ENCODE data around the gene UMODL1.
A peak's percentile ranks its signal among the peaks of the same experiment; 100 is the strongest.

The UMODL1 gene

GRCh38 chr21:42151148-42151947 is 80.2 kb downstream of the UMODL1 start:
- no peak for DNase-seq (ENCODE audit: low read depth)

DNA sequence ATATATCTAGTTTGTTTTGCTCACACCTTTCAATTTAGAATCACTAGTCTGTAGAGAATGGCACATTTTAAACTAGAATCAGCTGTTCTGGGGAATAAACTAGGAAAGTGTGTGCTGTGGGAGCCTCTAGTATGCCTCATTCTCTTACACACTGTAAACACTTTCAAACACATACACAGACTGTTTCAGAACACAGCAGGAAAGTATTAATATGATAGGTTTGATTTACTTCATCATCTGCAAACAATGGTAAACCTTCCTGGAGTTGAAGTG is 80.8 kb downstream of the UMODL1 start:
- no peak for DNase-seq (ENCODE audit: low read depth)

GRCh38 chr21:42153046-42153686 is 82.0 kb downstream of the UMODL1 start:
- DNase-seq (ENCODE audit: low read depth): no peak

GRCh38 chr21:42153746-42154145 is 82.6 kb downstream of the UMODL1 start:
- no peak for DNase-seq (ENCODE audit: low read depth)

- no peak for DNase-seq (ENCODE audit: low read depth)
Observed at GRCh38 chr21:42154237-42155044, 83.3 kb downstream of the UMODL1 start.

DNA sequence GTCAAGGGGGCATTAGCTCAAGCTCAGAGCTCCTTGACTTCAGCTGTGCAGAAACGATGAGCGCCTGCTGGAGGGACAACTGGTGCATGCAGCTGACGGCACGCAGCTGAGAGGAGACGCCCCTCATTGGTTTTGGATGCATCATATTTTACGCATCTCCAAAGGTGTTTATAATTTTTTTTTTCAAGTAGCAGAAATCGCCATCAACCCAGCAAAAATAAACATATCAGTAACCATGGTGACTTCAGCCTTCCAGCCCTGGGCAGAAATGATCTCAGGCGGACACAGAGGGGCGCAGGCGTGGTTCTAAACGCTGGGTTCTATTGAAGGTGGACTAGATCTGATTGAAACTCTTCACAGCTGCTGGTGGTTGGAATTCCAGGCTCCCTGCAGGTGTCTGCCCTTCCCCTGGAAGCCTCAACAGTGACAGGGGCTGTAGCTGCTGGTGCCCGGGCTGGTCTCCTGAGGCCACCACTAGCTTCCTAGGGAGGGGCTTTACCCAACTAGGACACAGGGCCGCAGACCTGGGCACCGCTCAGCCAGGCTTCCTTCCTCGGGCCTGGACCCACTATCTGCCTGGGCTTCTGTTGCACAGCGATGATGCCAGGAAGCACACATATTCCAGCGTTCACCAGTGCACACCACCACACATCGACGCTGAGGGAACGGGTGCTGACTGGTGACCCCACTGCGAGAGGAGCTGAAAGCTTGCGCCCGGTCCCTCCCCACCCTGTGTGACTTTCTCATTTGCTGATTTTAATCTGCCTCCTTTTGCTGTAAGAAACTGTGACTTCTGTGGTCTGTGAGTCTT is 84.1 kb downstream of the UMODL1 start:
- DNase-seq (ENCODE audit: low read depth): no peak

DNA sequence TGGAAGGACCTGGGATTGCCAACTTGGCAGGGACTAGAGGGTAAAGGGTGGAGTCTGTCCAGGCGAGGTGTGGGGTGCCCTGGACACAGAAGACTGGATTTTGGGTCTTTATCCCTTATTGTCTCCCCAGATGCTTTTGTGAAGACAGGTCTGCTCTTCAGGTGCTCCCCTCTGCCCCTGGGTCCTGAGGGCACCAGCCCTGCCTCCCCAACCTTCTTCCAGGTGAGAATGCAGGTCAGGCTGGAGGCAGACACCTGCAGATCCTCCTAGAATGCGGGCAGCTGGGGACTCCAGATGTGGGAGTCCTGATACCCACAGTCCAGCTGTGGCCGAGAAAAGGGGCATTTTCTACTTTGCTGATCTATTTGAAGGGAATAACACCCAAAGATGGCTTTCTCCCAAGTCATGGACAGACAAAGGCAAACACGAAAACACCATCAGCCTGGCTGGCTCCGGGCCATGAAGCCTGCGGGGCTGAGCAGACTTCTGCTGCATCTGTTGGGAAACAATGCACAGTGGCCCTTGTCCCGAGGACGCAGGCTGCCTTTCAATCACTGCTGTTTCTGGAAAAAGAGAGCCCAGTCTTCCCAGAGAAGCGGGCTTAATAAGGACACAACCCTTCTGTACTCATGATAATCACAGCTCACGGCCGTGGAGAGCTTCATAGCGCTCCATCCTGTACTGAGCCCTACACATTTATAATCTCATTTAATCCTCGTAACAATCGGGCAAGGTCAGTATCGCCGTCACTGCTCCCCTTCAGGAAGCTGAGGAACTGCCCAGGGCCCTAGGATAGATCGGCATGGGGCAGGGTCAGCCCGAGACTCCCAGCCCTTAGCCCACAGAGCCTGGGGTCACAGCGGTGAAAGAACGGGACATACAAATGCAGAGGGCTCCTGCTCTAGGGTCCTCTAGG is 85.8 kb downstream of the UMODL1 start:
- DNase-seq (ENCODE audit: low read depth): no peak

DNA sequence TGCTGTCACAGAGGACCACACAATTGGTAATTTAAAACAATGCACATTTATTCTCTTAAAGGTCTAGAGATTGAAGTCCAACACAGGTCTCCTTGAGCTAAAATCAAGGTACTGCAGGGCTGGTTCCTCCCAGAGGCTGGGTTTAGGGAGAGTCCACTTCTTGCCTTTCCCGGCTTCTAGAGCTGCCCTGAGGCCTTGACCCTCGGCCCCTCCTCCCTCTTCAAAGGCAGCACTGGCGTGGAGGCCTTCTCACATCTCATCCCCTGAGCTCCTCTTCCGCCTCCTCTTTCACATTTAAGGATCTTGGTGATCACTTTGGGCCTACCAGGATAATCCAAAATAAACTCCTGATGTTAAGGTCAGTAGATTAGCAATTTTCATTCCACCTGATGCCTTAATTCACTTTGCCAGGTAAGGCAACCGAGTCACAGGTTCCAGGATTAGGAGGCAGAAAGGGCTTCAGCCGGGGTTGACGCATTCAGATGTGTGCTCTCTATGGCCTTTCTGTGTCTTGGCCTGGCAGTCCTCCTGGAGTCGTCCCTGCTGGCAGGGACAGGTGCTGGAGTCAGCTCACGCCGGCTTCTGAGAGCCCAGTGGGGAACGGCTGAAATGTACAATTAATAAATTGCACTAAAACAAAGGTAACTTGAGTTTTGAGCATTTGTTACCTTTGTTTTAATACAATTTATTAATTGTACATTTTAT is 86.6 kb downstream of the UMODL1 start:
- DNase-seq (ENCODE audit: low read depth): no peak

DNA sequence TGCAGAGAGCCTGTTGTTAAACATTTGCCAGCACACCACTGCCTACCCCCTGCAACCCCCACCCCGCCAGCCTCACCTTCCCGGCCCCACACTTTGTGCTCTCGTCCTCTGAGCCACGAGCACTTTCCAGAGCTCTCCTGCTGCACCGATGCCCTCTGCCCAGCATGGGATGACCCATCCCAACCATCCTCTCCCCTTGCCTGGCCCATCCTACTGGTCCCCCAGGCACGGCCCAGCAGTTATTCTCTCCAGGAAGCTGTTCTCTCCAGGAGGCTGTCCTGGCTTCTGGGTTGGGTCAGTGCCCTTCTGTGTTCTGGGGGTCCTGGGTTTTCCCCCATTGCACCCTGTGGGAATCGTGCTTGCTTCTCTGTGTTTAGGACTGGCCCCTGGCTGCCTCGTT is 87.7 kb downstream of the UMODL1 start:
- no peak for DNase-seq (ENCODE audit: low read depth)

DNA sequence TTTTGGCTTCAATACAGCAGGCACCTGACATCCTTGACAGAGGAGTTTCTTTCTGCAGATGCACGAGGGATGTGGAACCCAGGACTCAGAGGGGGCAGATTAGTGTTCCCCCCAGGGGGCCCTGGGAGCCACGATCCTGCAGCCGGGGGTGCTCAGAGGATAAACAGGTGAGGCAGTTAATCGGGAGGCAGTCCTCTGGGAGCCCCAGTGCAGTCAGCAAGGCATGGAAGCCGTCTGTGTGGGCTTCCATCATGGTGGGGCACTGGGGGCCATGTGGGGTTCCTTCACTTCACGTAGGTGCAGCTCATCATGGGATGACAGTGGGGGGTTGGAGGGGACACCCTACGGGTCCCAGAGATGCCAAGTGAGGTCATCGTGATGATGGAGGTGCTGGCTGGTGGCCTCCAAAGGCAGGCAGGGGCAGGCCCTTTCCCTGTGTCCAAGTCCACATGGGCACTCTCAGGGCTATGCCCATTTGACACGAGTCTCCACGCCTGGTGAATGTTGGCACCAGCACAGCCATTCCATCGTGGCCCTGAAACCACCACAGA is 88.5 kb downstream of the UMODL1 start:
- no peak for DNase-seq (ENCODE audit: low read depth)

DNA sequence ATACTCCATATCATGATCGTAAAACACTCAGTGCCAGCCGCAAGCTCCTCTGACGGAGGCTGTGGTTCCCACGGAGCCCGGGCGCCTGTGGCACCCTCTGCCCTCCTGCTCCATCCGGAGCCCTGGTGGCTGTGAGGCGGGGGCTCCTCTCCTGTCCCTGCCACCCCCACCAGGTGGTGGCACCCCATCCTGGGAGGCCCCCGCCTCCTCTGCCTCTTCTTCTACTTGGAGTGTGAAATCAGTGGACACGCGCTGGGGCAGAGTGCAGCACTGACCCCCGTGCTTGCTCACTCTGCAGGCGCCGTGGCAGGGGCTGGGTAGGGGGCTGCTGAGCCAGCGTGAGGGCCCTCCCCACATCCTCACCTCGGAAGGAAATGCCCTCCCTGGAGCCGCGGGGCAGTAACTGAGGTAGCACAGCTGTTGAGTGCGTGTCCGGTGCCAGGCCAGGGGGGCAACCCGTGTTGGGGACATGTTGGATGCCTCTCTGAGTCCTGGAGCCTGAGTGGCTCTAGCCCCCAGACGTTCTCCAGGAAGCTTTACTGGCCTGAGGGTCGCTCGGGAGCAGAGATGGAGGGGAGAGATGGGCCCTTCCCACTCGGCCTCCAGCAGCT is 89.1 kb downstream of the UMODL1 start:
- DNase-seq (ENCODE audit: low read depth): no peak

- DNase-seq (ENCODE audit: low read depth): no peak
Observed at GRCh38 chr21:42160765-42161164, 89.6 kb downstream of the UMODL1 start.

- no peak for DNase-seq (ENCODE audit: low read depth)
Observed at GRCh38 chr21:42161401-42161955, 90.4 kb downstream of the UMODL1 start.

GRCh38 chr21:42161956-42162681 is 91.0 kb downstream of the UMODL1 start:
- no peak for DNase-seq (ENCODE audit: low read depth)

DNA sequence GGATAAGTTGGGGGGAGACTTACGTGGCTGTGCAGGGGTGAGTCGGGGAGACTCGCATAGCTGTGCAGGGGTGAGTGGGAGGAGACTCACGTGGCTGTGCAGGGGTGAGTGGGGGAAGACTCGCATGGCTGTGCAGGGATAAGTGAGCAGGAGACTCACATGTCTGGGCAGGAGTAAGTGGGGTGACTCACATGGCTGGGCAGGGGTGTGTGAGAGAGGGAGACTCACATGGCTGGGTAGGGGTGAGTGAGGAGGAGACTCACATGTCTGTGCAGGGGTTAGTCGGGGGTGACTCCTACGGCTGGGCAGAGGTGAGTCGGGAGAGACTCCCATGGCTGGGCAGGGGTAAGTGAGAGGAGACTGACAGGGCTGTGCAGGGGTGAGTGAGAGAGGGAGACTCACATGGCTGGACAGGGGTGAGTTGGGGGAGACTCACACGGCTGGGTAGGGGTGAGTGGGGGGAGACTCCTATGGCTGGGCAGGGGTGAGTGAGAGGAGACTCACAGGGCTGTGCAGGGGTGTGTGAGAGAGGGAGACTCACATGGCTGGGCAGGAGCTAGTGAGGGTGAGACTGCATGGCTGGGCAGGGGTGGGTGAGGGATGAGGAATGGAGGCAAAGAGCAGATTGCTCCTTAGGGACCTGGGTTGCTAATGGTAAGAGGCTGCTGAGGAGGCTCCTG is 91.9 kb downstream of the UMODL1 start:
- DNase-seq (ENCODE audit: low read depth): no peak

GRCh38 chr21:42163511-42163863 is 92.4 kb downstream of the UMODL1 start:
- no peak for DNase-seq (ENCODE audit: low read depth)

DNA sequence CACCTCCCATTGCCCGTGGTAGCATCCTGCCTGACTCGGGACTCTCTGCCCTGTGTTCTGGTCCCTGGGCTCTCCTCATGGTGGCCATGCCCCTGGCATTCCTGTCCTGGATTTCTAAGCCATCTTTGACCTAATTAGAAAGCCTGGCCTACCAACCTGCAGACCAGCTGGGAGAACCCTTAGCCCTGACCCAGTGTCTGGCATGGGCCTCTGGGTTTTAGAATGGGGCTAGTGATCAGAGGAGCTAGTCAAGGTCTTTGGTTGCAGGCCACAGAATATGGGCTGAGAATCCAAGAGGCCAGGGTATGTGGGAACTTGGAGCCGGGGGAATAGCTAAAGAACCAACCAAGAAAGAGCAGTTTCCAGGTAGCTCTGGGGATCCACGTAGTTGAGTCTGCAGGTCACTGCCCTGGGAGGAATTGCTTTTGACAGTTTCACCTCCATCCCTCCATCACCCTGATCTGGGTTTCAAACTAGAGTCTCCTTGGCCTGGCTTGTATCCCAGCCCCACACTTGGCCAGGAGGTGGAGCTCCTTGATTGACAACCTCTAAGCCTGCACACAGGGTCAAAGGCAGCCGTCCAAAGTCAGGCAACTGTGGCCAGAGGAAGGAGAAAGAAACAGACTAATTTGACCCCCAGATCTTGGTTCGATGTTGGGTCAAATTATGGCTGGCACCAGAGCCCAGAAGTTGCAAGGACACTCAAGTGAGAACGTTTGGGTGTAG is 93.1 kb downstream of the UMODL1 start:
- peak; percentile 31 for DNase-seq (ENCODE audit: low read depth)

DNA sequence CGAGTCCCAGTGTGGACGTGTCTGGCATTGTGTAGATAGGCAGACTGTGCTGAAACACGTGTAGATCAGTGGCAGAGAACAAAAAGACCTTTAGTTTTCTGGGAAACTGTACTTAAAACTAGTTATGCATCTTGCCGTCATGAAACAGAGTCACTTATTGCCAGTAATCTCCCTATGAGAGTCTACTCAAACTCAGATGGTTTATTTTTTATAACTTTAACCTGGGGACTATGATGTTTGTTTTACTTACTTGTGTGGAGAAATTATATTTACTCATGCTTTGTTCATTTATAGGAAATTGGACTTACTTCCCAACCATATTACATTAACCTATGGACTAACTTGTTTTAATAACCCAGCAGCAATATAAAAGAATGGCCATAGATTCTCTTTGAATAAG is 93.7 kb downstream of the UMODL1 start:
- DNase-seq (ENCODE audit: low read depth): no peak
